ENCODE measurements around the gene CACNB4. TPM values are rescaled to one million over a fixed set of nuclear protein-coding genes. Genes with fewer than 3 reads are reported as not detected.

CACNB4 gene
- total RNA-seq, 2 donors from 2014 or later, result 0.93 to 0.95 TPM

- no peak for DNase-seq
- H3K36me3 ChIP-seq (ENCODE audit: control insufficient read depth, insufficient read depth, low read length), result no peaks in the 10 kb centered on the region
- no peak overlapping the region for H3K27ac Mint-ChIP-seq
- H3K4me3 ChIP-seq (ENCODE audit: low read length), result no peak overlapping the region
- 95 to 100% methylated on average over 2 to 5 of the region's 6 CpGs for WGBS, 2 experiments (ENCODE audit: insufficient coverage in 1 of 2, insufficient read length in 1 of 2)
- no peaks in the 10 kb centered on the region for H3K9me3 Mint-ChIP-seq
- H3K27me3 ChIP-seq (ENCODE audit: control insufficient read depth, insufficient read depth, low read length, poor library complexity, severe bottlenecking), result no peaks in the 10 kb centered on the region
- peaks cover 13% of the 10 kb centered on the region for H3K4me1 ChIP-seq (ENCODE audit: control insufficient read depth, insufficient read depth, low read length)
- H3K27me3 Mint-ChIP-seq (ENCODE audit: insufficient read depth), result no peaks in the 10 kb centered on the region
- H3K9ac ChIP-seq (ENCODE audit: extremely low read depth, low read length, poor library complexity, severe bottlenecking), result no peak overlapping the region
- H3K36me3 Mint-ChIP-seq (ENCODE audit: low read depth), result no peaks in the 10 kb centered on the region
- H3K4me1 Mint-ChIP-seq, result peaks cover 19% of the 10 kb centered on the region
- no peak for TF ChIP-seq CTCF (conservative IDR thresholded peaks at IDR 0.05)
- H3K4me3 Mint-ChIP-seq, result no peak overlapping the region
- no peaks in the 10 kb centered on the region for H3K9me3 ChIP-seq (ENCODE audit: control insufficient read depth, low read length)
- H3K27ac ChIP-seq (ENCODE audit: low read depth, low read length), result no peak overlapping the region
Measured at GRCh38 chr2:151852260-151853069, 246.4 kb downstream of the CACNB4 start.

GRCh38 chr2:151851761-151852160 lies 247.1 kb downstream of the CACNB4 start:
- no peak for TF ChIP-seq CTCF (conservative IDR thresholded peaks at IDR 0.05)
- no peak overlapping the region for H3K27ac Mint-ChIP-seq
- H3K9me3 Mint-ChIP-seq, result no peaks in the 10 kb centered on the region
- H3K4me3 Mint-ChIP-seq, result no peak overlapping the region
- H3K36me3 Mint-ChIP-seq (ENCODE audit: low read depth), result no peaks in the 10 kb centered on the region
- H3K27me3 ChIP-seq (ENCODE audit: control insufficient read depth, insufficient read depth, low read length, poor library complexity, severe bottlenecking), result no peaks in the 10 kb centered on the region
- WGBS, 2 experiments (ENCODE audit: insufficient coverage in 1 of 2, insufficient read length in 1 of 2), result 90 to 94% methylated on average over 2 to 3 of the region's 3 CpGs
- no peak overlapping the region for H3K4me3 ChIP-seq (ENCODE audit: low read length)
- H3K4me1 Mint-ChIP-seq, result peaks cover 19% of the 10 kb centered on the region
- H3K27me3 Mint-ChIP-seq (ENCODE audit: insufficient read depth), result no peaks in the 10 kb centered on the region
- H3K9ac ChIP-seq (ENCODE audit: extremely low read depth, low read length, poor library complexity, severe bottlenecking), result no peak overlapping the region
- no peaks in the 10 kb centered on the region for H3K9me3 ChIP-seq (ENCODE audit: control insufficient read depth, low read length)
- no peak overlapping the region for H3K27ac ChIP-seq (ENCODE audit: low read depth, low read length)
- H3K4me1 ChIP-seq (ENCODE audit: control insufficient read depth, insufficient read depth, low read length), result peaks cover 13% of the 10 kb centered on the region
- DNase-seq, result no peak
- no peaks in the 10 kb centered on the region for H3K36me3 ChIP-seq (ENCODE audit: control insufficient read depth, insufficient read depth, low read length)

GRCh38 chr2:151849413-151850010 lies 249.3 kb downstream of the CACNB4 start:
- 83 to 96% methylated on average over 4 of the region's 4 CpGs for WGBS, 2 experiments (ENCODE audit: insufficient coverage in 1 of 2, insufficient read length in 1 of 2)
- no peaks in the 10 kb centered on the region for H3K27me3 ChIP-seq (ENCODE audit: control insufficient read depth, insufficient read depth, low read length, poor library complexity, severe bottlenecking)
- no peaks in the 10 kb centered on the region for H3K36me3 ChIP-seq (ENCODE audit: control insufficient read depth, insufficient read depth, low read length)
- H3K9me3 ChIP-seq (ENCODE audit: control insufficient read depth, low read length), result no peaks in the 10 kb centered on the region
- H3K27me3 Mint-ChIP-seq (ENCODE audit: insufficient read depth), result no peaks in the 10 kb centered on the region
- H3K9me3 Mint-ChIP-seq, result no peaks in the 10 kb centered on the region
- no peak overlapping the region for H3K27ac ChIP-seq (ENCODE audit: low read depth, low read length)
- no peak for TF ChIP-seq CTCF (conservative IDR thresholded peaks at IDR 0.05)
- DNase-seq, result no peak
- H3K27ac Mint-ChIP-seq, result no peak overlapping the region
- H3K4me3 Mint-ChIP-seq, result no peak overlapping the region
- peaks cover 13% of the 10 kb centered on the region for H3K4me1 ChIP-seq (ENCODE audit: control insufficient read depth, insufficient read depth, low read length)
- no peak overlapping the region for H3K4me3 ChIP-seq (ENCODE audit: low read length)
- peaks cover 19% of the 10 kb centered on the region for H3K4me1 Mint-ChIP-seq
- no peak overlapping the region for H3K9ac ChIP-seq (ENCODE audit: extremely low read depth, low read length, poor library complexity, severe bottlenecking)
- H3K36me3 Mint-ChIP-seq (ENCODE audit: low read depth), result no peaks in the 10 kb centered on the region

Measured in endodermal cell (in vitro differentiated cells).